Activated T-helper 1 cell treated with anti-CD3 and anti-CD28 coated beads, Interleukin-2, amount 50 U/mL, for 16 hours (primary cell): ENCODE results near the gene METRN.

Experiments
- DNase-seq, 2 donors: peaks; one replicate each; pipeline ENCODE4 v3.0.0-alpha.2; 2020; ENCODE audit warnings: low read depth in 1 of 2, low spot score in 1 of 2

The METRN gene

DNA sequence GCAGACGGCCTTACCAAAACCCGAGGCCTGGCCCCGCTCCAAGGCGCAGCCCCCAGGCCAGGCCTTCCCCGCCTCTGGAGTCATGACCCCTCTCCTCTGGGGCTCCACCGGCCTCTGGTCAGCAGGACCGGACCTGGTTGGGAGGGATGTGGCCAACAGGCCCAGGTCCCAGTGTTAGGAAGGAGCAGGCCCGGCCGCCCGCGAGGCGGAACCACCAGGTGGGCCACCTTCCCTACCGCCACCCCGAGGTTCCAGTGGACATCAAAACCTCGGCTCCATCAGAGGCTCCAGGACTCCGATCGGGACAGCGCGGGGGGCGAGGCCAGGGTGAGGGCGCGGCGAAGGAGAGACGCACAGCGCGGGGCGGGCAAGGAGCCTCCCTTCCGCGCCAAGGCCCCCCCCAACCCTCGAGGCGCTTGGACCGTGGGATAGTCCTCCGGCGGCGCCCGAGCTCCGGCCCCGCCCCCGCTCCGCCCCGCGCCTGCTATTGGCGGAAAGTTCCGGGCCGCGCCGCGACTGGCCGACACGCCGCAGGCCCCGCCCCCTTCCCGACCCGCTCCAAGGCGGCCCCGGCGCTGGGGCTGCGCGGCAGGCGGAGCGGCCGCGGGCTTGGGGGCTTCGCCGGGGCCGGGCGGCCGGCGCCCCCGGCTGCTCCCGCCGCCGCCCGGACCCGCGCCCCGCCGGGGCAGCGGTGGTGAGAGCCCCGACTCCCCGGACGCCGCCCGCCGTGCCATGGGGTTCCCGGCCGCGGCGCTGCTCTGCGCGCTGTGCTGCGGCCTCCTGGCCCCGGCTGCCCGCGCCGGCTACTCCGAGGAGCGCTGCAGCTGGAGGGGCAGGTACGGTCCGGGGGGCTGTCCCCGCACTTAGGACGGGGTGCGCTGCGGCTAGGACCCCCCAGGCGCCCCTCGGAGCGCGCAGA, at the start of gene METRN:
TSS of gene METRN (plus strand) at position 561 of the 919 bp plus-strand sequence. CDS start at position 733, 172 bp downstream.
- peak; percentile 79 to 84 for DNase-seq

DNA sequence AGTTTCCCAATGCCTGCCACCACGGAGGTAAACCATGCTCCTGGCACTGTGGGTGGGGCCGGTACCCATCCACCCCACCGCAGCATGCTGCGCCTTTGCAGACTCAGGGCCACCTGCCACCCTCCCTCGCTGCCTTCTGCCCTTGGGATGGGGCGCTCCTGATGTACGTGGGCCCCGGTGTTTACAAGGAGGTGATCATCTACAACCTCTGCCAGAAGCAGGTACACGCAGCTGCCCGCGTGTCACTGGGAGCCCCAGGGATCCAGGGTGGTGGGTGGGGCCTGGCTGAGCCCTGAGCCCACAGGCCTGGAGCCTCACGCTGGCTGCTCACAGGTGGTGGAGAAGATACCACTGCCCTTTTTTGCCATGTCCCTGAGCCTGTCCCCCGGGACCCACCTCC, 48.3 kb upstream of the METRN start:
- DNase-seq, result no peak

DNA sequence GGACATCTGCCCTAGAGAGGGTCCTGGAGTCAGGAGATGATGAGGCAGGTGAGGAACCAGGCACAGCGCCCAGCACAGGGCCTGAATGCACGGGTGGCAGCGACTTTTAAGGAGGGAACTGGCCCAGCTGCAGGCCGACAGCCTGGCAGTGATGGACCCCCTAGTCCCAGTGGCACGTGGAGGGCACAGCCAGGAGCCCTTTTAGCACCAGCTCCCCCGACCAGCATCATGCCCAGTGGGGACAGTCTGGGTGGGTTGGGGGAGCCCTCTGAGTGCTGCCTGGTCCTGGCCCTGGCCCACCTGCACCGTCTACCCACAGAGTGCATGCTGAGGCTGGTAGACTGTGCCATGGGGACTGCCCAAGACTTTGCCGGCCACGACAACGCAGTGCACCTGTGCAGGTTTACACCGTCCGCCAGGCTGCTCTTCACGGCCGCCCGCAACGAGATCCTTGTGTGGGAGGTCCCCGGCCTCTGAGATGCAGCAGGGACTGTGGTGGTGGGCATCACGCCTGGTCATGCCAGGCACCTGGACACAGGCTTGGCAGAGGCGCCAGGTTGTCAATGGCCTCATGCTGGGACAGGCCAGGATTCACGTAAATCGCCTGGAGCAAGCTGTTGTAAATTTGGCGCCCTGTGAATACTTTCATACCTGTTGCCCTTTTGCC, 47.7 kb upstream of the METRN start:
- no peak for DNase-seq

DNA sequence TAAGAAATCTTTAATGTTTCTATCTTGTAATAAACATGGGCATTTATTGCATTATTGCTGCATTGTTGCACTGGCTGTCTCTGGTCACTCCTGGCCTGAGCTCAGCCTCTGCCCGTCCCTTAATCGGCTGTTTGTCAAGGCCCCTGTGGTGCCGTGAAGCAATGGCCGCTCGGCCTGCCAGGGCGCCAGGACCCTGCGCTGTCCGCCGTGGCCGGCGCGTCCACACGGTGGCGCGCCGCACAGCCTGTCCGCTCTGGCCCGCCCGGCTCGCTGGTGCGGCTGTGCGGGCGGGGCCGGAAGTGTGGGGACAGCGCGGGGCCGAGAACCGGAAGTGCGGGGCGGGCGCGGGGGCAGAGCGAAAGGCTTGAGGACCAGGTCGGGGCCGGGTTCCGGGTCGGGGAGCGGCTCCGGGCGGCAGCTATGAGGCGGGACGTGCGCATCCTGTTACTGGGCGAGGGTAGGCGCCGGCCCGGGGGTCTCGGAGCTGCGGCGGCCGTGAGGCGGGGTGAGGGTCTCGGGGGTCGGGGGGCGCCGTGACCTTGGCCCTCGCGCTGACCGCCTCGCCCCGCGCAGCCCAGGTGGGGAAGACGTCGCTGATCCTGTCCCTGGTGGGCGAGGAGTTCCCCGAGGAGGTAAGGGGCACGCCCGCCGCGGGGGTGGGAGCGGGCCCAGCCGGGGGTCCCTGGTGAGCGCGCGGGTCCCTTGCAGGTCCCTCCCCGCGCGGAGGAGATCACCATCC, 47.0 kb upstream of the METRN start, which contains the start of gene RHOT2:
TSS of gene RHOT2 (plus strand) at position 353 of the 739 bp plus-strand sequence. CDS start at position 421, 68 bp downstream.
- DNase-seq, result peak; percentile 86 to 92

DNA sequence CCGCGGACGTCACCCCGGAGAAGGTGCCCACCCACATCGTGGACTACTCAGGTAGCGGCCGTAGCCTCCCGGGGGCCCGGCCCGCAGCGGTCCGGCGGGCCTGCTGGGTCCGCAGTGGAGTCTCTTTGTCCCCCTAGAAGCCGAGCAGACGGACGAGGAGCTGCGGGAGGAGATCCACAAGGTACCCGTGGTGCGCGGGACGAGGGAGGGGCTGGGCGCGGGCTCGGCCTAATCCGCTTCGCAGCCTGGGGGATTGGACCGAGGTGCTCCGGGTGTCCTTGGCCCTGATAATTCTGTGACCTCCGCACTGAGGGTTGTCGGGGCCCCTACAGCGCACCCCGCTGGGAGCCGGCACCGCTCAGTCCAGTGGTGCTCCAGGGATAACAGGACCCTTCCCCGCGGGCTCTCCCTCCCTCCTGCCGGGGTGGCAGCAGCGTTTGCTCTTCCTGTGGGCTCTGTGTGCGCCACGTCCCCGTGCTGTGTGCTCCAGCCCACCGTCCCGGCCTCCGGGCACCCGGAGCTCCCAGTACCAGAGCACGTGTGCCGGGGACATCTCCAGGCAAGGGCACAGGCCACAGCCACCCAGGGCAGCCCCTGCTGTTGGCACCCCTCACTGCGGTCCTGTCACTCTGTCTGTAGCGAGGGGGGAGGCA, 46.3 kb upstream of the METRN start:
- DNase-seq, result no peak

DNA sequence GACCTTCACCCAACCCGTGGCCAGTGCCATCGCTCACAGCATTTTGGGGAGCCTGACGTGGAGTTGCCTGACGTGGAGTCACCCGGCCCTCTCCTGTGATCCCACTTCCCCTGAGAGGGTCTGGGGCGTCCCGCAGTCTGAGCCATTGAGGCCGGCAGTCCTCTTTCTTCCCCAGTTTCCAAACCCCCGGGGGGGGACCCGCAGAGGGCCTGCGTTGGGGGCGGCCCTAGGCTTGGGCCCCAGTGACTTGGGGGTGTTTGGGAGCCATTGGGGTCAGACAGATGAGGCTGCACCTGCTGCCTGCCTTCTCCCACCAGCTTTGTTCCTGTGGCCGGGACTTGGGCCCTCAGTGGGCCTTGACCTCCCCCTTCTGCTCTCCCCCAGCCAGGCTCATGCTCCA, 45.3 kb upstream of the METRN start:
- DNase-seq, result no peak

DNA sequence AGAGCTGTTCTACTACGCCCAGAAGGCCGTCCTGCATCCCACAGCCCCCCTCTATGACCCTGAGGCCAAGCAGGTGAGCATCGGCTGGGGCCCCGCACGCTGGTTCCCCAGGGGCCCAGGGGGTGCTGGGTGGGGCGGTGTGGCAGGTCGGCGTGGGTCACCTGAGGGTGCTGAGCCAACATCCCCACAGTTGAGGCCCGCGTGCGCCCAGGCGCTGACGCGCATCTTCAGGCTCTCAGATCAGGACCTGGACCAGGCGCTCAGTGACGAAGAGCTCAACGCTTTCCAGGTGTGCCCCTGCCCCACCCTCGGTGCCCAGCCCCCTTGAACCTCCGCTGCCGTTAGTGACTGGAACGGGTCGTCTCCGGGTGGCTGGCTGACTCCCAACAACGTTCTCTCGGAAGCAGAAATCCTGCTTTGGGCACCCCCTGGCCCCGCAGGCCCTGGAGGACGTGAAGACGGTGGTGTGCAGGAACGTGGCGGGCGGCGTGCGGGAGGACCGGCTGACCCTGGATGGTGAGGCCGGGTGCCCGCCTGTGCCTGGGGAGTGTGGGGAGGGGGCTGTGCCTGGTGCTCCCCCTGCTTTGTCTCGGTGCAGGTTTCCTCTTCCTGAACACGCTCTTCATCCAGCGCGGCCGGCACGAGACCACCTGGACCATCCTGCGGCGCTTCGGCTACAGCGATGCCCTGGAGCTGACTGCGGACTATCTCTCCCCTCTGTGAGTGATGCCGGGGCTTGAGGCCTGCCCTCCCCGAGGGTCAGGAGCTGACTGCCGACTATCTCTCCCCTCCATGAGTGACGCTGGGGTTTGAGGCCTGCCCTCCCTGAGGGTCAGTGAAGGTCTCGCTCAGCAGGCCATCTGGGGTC, 44.2 kb upstream of the METRN start:
- no peak for DNase-seq

GRCh38 chr16:671353-672131, 43.4 kb upstream of the METRN start:
- DNase-seq, result no peak

- no peak for DNase-seq
These were observed 42.5 kb upstream of the METRN start for GRCh38 chr16:672371-672770.

- no peak for DNase-seq
These were observed 42.1 kb upstream of the METRN start for GRCh38 chr16:672851-673250.

DNA sequence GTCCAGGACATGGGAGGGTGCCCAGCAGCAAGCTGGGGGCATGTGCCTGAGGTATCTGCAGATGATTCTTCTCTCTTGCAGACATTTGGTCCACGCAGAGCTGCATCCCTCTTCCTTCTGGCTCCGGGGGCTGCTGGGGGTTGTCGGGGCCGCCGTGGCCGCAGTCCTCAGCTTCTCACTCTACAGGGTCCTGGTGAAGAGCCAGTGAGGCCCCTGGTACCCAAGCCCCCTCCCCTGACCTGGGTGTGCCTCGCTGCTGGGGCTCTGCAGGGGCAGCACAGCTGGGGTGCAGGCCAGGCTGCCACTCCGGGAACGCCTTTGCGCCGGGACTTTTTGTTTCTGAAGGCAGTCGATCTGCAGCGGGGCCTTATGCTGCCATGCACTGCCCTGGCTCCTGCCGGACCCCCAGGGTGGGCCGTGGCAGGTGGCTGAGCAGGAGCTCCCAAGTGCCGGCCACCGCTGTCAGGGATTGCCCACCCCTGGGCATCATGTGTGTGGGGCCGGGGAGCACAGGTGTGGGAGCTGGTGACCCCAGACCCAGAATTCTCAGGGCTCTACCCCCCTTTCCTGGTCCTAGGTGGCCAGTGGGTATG, 41.4 kb upstream of the METRN start:
- no peak for DNase-seq

DNA sequence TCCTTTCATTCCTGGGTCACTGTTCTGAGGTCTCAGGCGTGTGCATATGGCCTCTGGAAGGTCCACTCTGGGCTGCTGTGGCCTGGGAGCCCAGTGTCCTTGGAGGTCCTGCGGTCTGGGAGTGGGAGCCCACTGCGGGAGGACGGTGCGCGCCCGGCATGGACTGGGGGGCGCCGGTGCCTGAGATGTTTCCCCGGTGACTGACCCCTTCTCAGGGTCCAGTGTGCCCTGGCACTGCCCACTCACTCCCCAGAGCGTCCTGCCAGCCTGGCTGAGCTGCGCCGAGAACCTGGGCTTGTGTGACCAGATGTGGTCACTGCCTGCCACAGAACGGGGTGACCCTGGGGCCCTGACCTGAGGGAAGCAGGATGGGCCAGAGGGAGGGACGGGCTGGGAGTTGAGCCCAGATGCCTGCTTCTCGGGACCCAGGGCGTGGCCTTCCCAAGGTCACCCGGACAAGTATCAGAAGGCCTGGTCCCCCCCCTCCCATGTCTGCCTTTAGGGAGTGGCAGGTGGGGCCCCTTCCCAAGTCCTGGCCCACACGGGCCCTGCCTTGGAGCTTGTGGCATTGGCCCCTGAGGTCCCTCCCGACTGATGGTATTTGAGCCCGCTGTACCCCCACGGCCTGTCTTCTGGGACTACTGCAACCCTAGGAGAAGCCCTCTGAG, 40.6 kb upstream of the METRN start:
- no peak for DNase-seq

DNA sequence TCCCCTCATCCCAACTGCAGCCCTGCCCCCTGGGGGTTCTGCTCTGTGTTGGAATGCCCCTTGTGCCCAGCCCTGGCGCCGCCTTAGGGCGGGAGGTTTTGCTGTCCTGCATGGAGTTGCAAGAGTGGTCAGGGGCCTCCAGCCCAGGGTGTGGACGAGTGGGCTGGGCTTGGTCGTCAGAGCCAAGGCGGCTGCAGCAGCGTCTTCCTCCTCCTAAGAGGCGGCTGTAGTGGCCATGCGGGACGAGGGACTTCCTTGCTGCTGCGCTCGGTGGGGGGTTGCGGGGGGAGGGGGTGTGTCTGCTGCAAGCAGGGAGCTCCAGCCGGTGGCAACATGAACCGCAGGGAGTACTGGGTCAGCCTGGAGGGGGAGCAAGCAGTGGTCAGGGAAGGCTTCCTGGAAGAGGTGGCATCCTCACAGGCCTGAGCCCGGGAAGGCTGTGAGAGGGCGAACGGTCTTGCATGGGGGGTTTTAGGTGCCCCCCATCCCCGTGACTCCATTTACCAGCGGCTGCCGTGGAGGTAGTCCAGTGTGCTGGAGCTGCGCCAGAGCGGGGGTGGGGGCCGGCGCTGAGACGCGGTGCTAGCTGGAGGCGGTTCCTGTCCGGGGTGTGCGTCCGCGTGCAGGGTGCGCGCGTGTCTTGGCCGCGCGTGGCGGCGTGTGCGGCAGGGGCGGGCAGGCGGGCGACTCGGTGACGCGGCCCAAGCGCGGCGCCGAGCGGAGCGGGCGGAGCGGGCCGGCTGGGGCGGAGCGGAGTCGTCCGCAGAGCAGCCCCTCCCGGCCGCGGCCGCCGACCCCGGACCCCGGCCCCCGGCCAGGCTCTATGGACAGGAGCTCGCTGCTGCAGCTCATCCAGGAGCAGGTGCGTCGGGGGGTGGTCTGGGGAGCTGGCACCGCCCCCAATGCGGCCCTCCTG, 39.7 kb upstream of the METRN start, which contains the start of gene RHBDL1:
TSS of gene RHBDL1 (plus strand) at position 704 of the 916 bp plus-strand sequence. CDS start at position 824, 120 bp downstream.
- no peak for DNase-seq

GRCh38 chr16:675884-676564, 38.9 kb upstream of the METRN start:
- DNase-seq, result no peak

GRCh38 chr16:676565-676902, 38.4 kb upstream of the METRN start:
- DNase-seq, result no peak

GRCh38 chr16:676913-677312, 38.0 kb upstream of the METRN start:
- DNase-seq, result no peak
